Hematopoietic multipotent progenitor cell treated with erythropoietin and hydrocortisone succinate and interleukin-3 and kit ligand, for 8 days (in vitro differentiated cells): ENCODE measurements around the gene SPDYE6.
"Not testable (repeated sequence)": the region's sequence is repeated elsewhere in the genome, so short reads cannot be mapped to it uniquely, and the experiment has no call there.

ENCODE experiments used
- DNase-seq: peaks from one replicate; pipeline ENCODE4 v3.0.0-alpha.2; 2015

The SPDYE6 gene

DNA sequence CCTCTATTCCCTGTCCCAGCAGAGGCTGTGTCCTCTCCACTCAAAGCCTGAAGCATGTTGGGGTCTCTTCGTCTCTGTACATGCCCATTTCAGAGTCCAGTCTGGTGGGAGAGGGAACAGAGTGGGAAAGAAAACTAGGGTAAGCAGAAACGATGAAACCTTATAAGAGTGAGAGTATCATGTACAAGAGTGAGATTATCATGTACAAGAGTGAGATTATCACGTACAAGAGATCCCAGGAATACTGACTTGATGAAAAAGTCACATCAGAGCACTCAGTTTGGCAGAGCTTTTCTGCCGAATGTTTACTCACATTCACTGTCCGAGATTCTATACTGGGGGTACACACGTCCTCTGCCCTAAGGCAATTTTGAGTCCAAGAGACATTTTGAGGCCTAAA is at the start of gene SPDYE6:
Gene SPDYE6 (minus strand): TSS at position 101 of the 400 bp plus-strand sequence. CDS start 421 bp downstream, outside the sequence.
- DNase-seq = not testable (repeated sequence)

DNA sequence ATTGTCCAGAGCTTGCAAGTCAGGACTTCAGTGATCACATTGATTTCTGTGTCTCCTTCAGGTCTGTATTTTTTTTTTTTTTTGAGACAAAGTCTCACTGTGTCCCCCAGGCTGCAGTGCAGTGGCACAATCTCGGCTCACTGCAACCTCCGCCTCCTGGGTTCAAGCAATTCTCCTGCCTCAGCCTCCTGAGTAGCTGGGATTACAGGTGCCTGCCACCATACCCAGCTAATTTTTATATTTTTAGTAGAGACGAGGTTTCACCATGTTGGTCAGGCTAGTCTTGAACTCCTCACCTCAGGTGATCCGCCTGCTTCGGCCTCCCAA is 48.6 kb upstream of the SPDYE6 start:
- not testable (repeated sequence) for DNase-seq

DNA sequence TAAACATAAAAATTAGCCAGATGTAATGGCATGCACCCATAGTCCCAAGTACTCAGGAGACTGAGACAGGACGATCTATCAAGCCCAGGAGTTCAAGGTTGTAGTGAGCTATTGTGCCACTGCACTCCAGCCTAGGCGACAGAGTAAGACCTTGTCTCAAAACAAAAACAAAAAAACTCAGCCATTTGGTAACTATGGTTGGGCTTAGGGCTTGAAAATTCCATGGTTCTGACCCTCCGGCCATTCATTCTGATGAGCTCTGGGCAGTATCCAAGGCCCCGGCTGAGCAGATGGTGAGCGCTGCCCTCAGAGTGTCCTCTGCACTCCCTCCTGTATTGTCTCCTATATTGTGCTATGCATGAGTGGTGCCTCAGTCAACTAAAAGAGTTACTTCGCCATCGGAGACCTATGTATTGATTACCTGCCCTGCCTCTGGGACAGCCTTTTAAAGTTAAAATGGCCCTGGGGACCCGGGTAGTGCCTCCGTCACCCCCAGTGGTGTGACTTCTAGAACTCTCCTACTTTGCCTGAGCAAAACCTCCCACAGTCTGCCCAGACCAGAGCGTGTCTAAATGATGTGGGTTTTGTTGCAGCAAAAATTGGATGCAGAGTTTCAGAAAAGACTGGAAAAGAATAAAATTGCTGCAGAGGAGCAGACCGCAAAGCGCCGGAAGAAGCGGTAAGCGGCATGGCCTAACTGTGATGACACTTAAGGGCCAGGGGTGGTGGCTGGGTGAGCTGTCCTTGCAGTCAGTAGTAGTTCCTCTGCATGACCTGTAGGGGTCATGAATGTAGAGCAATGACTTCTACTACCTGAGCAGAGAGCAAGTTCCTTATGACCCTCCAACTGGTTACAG is 48.0 kb upstream of the SPDYE6 start:
- peak; percentile 74 for DNase-seq

DNA sequence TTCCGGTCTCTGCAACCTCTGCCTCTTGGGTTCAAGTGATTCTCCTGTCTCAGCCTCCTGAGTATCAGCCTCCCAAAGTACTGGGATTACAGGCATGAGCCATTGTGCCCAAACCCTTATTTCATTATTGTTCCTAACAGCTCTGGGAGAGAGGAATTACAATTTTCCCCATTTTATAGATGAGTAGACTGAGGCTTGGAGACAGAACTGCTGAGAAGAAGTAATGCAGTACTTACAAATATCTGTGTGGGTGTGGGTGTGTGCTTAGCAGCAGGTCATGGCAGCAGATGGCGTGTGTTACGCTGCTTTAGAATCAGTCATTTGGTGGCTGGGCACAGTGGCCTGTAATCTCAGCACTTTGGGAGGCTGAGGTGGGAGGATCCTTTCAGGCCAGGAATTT is 47.3 kb upstream of the SPDYE6 start:
- no peak for DNase-seq

GRCh38 chr7:102400360-102400759 is 44.1 kb upstream of the SPDYE6 start:
- DNase-seq = no peak

- DNase-seq = no peak
These were observed 42.3 kb upstream of the SPDYE6 start for GRCh38 chr7:102398543-102398942.

GRCh38 chr7:102396710-102397019 is 40.4 kb upstream of the SPDYE6 start:
- no peak for DNase-seq

DNA sequence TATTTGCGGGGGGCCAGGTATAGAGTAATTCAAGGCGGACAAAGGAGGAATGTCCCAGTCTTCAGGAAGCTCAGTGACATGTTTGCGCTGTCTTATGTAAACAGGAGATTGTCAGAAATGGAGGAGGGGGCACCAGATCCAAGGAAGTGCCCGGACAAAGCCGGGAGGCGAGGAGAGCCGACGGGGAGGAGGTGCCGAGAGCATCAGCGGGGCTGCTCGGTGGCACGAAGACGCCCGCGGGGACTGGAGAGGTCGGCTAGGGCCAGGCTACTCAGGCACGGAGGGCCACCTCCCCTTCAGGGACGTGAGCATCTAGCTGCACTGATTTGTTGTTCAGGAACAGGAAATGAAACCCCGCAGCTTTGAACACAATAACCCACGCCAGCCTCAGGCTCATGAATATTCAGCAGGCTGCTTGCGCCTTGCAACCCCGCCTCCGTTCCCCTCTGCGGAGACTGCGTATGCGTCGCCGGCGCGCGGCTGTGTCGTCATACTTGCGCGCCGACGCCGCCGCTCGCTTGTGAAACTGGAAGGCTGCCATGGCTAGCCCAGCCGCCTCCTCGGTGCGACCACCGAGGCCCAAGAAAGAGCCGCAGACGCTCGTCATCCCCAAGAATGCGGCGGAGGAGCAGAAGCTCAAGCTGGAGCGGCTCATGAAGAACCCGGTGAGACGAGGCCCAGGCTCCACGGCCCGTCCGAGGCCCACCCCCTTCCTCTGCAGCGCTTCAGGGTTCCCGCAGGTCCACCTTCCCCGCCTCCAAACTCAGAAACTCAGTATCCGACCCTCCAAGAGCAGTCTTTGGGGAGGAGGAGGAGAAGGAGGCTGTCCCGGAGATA is 39.8 kb upstream of the SPDYE6 start, which contains the start of gene PRKRIP1:
Gene PRKRIP1 (plus strand): TSS at position 491 of the 837 bp plus-strand sequence. CDS start 49 bp downstream, at position 540.
- DNase-seq = peak; percentile 83

DNA sequence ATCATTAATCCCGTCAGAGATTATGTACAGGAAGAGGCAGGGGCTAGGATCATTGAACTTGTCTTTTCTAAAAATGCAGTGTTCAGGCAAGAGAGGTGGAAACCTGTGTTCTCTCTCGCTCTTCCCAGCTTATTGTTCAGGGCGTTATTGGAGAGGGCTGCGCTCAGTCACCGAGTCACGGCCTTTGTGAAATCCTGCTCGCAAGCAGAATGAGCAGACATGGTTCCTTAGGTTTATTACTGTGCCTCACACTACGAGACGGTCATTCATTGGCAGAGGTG is 39.3 kb upstream of the SPDYE6 start:
- no peak for DNase-seq

DNA sequence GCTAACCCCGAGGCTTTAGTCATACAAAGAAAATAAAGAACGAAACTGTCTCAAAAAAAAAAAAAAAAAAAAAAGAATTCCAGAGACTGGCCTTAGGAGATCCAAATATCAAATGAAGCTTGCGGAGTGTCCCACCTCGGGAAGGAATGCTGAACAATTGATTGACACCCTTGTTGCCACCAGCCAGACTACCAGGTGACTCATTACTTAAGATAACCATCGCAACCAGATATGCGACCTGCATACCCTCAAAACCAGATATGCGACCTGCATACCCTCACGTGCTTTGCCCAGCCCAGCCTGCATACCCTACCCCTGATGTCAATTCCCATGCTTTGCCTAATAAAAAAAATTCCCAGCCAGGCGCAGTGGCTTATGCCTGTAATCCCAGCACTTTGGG is 37.2 kb upstream of the SPDYE6 start:
- no peak for DNase-seq

- no peak for DNase-seq
These were observed 36.1 kb upstream of the SPDYE6 start for GRCh38 chr7:102392330-102392729.

DNA sequence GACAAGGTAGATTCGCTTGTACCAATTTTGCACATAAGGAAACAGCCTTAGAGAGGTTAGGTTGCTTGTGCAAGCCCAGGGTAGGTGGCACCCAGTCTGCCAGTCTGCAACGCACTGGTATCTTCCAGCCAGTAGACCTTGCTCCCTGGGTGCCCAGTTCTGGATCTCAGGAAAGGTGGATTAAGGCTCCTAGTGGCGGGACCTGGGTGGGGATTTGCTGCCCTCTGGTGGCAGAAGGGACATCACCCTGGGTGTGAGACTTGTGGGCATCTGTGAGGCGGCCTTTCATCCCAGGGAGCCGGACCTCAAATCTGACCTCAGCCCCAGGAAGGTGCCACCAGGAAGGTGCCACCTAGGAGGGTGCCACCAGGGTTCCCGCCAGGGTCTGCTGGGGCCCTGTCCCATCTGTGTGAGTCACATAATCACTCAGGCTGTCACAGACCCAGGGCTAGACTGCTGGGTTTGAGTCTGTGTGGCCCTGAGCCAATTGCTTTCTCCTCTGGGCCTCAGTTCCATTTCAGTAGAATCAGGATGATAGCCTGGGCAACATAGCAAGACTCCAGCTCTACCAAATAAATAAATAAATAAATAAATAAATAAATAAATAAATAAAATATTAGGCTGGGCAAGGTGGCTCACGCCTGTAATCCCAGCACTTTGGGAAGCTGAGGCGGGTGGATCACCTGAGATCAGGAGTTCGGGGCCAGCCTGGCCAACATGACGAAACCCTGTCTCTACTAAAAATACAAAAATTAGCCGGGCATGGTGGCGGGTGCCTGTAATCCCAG is 34.6 kb upstream of the SPDYE6 start:
- DNase-seq = peak; percentile 78

GRCh38 chr7:102389810-102390209 is 33.6 kb upstream of the SPDYE6 start:
- DNase-seq = no peak

DNA sequence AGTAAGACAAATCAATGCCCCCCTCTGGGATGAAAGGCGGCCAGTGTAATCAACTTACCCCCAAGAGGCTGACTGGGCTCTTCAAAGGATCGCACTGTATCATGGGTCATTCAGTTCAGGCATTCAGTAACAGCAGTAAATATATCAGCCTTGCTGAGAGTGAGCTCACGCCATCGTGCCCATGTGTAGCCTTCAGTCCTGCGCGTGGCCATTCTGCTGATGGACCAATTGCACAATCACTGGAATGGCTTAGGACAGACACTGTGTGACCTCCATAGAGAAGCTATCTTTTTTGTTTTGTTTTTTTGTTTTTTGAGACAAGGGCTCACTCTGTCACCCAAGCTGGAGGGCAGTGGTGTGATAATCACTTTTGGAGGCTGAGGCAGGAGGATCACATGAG is 30.8 kb upstream of the SPDYE6 start:
- no peak for DNase-seq

DNA sequence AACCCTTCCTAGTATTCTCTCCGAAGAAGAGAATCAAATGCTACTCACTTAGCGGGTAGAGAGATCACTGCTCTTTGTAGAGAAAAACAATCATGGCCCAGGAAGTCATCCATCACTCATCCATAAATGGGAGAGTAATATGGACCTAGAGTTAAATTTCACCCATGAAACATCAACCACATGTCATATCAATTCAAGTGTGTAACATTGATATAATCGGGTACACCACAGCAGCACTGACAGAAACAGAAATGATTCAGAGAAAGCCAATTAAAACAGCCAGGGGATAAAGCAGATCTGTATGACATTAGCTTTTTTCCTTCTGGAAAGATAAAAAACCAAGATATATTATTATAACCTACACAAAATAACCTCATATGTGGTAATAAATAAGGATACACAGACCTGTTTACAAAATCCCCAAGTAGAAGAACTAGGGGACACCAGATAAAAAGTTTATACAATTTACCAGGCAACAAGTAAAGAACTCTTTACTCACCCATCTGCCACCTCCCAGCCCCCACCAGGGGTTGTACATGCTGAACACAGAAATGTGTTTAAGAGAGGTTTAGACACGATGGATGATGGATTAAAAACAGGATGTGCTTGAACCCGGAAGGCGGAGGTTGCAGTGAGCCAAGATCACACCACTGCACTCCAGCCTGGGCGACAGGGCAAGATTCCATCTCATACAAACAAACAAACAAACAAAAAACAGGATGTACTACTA is 25.6 kb upstream of the SPDYE6 start:
- DNase-seq = not testable (repeated sequence)

DNA sequence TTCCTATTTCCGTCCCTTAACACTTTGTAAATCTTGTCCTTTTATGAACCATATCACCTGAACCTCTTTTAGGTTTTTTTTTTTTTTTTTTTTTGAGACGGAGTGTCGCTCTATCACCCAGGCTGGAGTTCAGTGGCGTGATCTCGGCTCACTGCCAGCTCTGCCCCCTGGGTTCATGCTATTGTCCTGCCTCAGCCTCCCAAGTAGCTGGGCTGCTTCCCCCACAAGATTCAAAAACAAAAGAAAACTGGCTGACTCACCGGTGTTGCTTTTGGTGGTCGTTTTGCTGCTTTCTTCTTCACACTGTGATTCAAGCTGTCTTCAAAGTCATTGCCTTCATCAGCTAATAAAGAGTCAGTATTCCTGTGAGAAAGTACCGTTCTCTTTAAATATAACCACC is 24.6 kb upstream of the SPDYE6 start:
- DNase-seq = not testable (repeated sequence)

GRCh38 chr7:102376964-102377466 is 20.8 kb upstream of the SPDYE6 start:
- no peak for DNase-seq

GRCh38 chr7:102372796-102373195 is 16.6 kb upstream of the SPDYE6 start:
- not testable (repeated sequence) for DNase-seq

GRCh38 chr7:102370038-102370437 is 13.8 kb upstream of the SPDYE6 start:
- DNase-seq = not testable (repeated sequence)

GRCh38 chr7:102365390-102365789 is 9.1 kb upstream of the SPDYE6 start:
- not testable (repeated sequence) for DNase-seq

- peak; percentile 8 for DNase-seq
These were observed 8.2 kb upstream of the SPDYE6 start for GRCh38 chr7:102364394-102364886.
